Skeletal muscle tissue (tissue), 4 donors: ENCODE data around the gene HSPA9. TPM values are rescaled to one million over a fixed set of nuclear protein-coding genes. Genes with fewer than 3 reads are reported as not detected.

ENCODE experiments used
- H3K27ac ChIP-seq: one replicate; pipeline ENCODE4 v1.7.0; 2013; ENCODE audit warnings: mild to moderate bottlenecking, low read depth, low read length, inconsistent platforms
- H3K27me3 ChIP-seq, 3 donors: one replicate each; pipeline ENCODE4 v1.7.0; 2013; ENCODE audit warnings: low read length in 3 of 3; ENCODE audit not compliant: control insufficient read depth in 3 of 3, insufficient read depth in 3 of 3
- H3K36me3 ChIP-seq, 3 donors: one replicate each; pipeline ENCODE4 v1.7.0; 2013; ENCODE audit warnings: low read length in 3 of 3; ENCODE audit not compliant: control insufficient read depth in 3 of 3, insufficient read depth in 3 of 3
- H3K4me1 ChIP-seq, 3 donors: one replicate each; pipeline ENCODE4 v1.7.0; 2013; ENCODE audit warnings: low read length in 3 of 3, mild to moderate bottlenecking in 3 of 3; ENCODE audit not compliant: control insufficient read depth in 3 of 3, insufficient read depth in 3 of 3
- H3K4me3 ChIP-seq, 3 donors: one replicate each; pipeline ENCODE4 v1.7.0; 2013; ENCODE audit warnings: low read length in 3 of 3
- H3K9ac ChIP-seq, 3 donors: one replicate each; pipeline ENCODE4 v1.7.0; 2013; ENCODE audit warnings: low read length in 3 of 3, mild to moderate bottlenecking in 3 of 3, moderate library complexity in 2 of 3, low read depth in 1 of 3
- H3K9me3 ChIP-seq, 3 donors: one replicate each; pipeline ENCODE4 v1.7.0; 2013; ENCODE audit warnings: low read length in 3 of 3; ENCODE audit not compliant: control insufficient read depth in 3 of 3
- total RNA-seq: library from RNA; depleted of rRNA; stranded (reverse); fragments of >200 nt; gene quantifications from one replicate; pipeline ENCODE4 v1.2.3, GENCODE V29; 2014
- donor health status: Osteomylitis.

The HSPA9 gene
- total RNA-seq, 1 donor from 2014 or later, result 145 TPM

DNA sequence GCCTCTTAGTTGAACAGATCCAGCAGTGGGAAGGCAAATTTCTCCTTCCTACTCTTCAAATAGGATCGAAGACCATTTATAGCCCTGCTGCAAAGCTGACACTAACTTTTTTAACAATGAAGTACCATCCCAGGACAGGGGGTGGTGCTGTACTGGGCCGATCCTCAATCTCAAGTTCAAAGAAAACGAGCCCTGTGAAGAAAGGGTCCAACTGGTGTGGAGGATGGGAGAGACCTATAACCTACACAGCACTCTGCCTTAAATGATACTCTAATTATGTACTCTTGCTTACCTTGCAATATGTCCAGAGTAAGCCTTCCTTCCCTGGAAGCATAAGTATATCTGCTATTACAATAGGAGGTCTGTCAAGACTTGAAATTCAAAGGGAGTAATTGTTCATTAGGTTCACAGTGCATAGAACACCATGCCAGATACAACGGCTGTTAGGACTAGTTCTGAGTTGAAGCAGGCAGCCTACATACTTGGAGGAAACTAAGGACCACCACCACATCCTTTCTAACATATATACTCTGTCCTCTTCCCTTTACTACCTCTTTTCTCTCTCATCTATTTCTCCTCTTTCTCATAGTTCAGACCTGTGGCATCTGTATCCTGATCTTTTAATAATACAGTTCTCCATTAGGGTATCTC lies 38.4 kb downstream of the HSPA9 start:
- no peak overlapping the region for H3K4me3 ChIP-seq
- H3K9ac ChIP-seq, result peak overlapping the region in 1 of 3 donors; percentile 22
- no peak overlapping the region for H3K27ac ChIP-seq
- peaks cover 0 to 3% (median 0%) of the 10 kb centered on the region in 3 donors for H3K36me3 ChIP-seq
- no peaks in the 10 kb centered on the region for H3K27me3 ChIP-seq
- no peaks in the 10 kb centered on the region for H3K9me3 ChIP-seq
- peaks cover 28 to 59% (median 35%) of the 10 kb centered on the region in 3 donors for H3K4me1 ChIP-seq

- no peaks in the 10 kb centered on the region for H3K9me3 ChIP-seq
- H3K4me3 ChIP-seq, result no peak overlapping the region
- peaks cover 0 to 5% (median 0%) of the 10 kb centered on the region in 3 donors for H3K36me3 ChIP-seq
- no peak overlapping the region for H3K9ac ChIP-seq
- H3K27me3 ChIP-seq, result no peaks in the 10 kb centered on the region
- H3K4me1 ChIP-seq, result peaks cover 23 to 57% (median 29%) of the 10 kb centered on the region in 3 donors
- H3K27ac ChIP-seq, result no peak overlapping the region
These were observed 39.0 kb downstream of the HSPA9 start for GRCh38 chr5:138536215-138536614.

GRCh38 chr5:138533973-138534941 lies 40.9 kb downstream of the HSPA9 start:
- H3K27me3 ChIP-seq, result no peaks in the 10 kb centered on the region
- no peak overlapping the region for H3K4me3 ChIP-seq
- H3K9ac ChIP-seq, result peak overlapping the region in 1 of 3 donors; percentile 47
- H3K27ac ChIP-seq, result no peak overlapping the region
- H3K36me3 ChIP-seq, result peaks cover 0 to 5% (median 0%) of the 10 kb centered on the region in 3 donors
- no peaks in the 10 kb centered on the region for H3K9me3 ChIP-seq
- peaks cover 14 to 45% (median 19%) of the 10 kb centered on the region in 3 donors for H3K4me1 ChIP-seq

DNA sequence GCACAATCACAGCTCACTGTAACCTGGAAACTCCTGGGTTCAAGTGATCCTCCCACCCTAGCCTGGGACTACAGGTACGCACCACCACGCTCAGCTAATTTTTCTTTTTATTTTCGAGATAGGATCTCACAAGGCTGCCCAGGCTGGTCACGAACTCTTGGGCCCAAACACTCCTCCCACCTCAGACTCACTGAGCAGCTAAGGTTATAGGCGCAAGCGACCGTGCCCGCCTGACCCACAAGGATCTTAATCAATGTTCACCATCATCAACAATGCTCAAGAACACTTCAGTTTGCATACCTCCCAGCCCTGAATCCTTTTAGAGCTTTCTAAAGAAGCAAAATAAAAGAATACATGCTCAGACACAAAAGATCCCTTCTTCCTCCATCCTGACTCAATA lies 45.4 kb downstream of the HSPA9 start:
- Histone ChIP-seq H3K4me3 (no peak overlapping the region), H3K27me3 (no peaks in the 10 kb centered on the region), H3K36me3 (peaks cover 0 to 2% (median 0%) of the 10 kb centered on the region in 3 donors), H3K4me1 (peaks cover 10 to 25% (median 11%) of the 10 kb centered on the region in 3 donors), H3K9ac (no peak overlapping the region), H3K9me3 (no peaks in the 10 kb centered on the region), H3K27ac (no peak overlapping the region)

- H3K36me3 ChIP-seq, result peaks cover 0 to 2% (median 0%) of the 10 kb centered on the region in 3 donors
- H3K4me3 ChIP-seq, result no peak overlapping the region
- H3K27ac ChIP-seq, result no peak overlapping the region
- no peaks in the 10 kb centered on the region for H3K9me3 ChIP-seq
- peaks cover 5 to 18% (median 5%) of the 10 kb centered on the region in 3 donors for H3K4me1 ChIP-seq
- no peaks in the 10 kb centered on the region for H3K27me3 ChIP-seq
- H3K9ac ChIP-seq, result no peak overlapping the region
These were observed 46.3 kb downstream of the HSPA9 start for GRCh38 chr5:138528744-138529469.

DNA sequence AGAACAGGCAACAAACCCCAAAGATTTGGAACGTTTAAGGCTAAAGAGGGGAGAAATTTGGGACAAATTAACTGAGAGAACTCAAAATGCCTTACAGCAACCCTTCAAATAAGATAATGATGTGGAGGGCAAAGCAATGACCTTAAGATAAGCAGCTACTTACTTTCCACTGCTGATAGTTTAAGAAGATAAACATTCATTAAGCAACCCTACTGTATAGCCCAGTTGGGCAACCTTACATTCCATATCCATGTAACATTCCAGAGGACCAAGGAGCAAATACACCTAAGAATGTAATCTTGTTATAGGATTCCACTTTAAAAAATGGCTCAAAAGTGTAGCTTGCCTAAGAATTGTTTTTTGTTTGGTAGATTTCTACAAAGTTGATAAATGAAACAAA lies 47.0 kb downstream of the HSPA9 start:
- Histone ChIP-seq H3K9me3 (no peaks in the 10 kb centered on the region), H3K4me3 (no peak overlapping the region), H3K9ac (no peak overlapping the region), H3K36me3 (peaks cover 0 to 2% (median 0%) of the 10 kb centered on the region in 3 donors), H3K27ac (no peak overlapping the region), H3K27me3 (no peaks in the 10 kb centered on the region), H3K4me1 (peaks cover 2 to 15% (median 5%) of the 10 kb centered on the region in 3 donors)

DNA sequence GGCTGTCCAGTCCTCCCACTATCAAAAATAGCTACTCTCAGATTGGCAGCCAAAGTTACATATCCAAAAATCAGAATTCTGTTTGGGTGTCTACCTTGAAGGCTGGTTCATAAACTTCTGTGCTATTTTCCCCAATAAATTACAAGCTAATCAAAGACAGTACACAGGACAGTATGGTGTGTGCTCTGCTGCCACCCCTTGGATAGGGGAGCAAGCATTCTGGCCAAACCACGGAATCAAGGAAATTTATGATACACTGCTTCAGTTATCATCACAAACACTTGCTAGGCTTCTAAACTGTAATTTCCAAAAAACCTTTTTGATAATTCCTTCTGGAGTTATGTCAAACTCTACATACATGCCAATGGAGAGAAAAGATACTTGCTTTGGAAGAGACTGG lies 48.0 kb downstream of the HSPA9 start:
- no peaks in the 10 kb centered on the region for H3K27me3 ChIP-seq
- peaks cover 0 to 2% (median 0%) of the 10 kb centered on the region in 3 donors for H3K36me3 ChIP-seq
- H3K4me3 ChIP-seq, result no peak overlapping the region

DNA sequence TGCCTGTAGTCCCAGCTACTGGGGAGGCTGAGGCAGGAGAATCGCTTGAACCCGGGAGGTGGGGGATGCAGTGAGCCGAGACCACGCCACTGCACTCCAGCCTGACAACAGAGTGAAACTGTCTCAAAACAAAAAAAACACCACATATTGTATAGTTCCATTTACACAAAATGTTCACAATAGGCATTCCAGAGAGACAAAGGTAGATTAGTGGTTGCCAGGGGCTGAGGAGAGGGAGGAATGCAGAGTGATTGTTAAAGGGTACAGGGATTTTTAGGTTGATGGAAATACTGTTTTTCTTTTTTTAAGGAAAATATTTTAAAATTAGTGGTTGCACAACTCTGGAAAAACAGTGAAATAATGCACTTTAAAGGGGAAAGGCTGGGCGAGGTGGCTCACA lies 51.8 kb downstream of the HSPA9 start:
- Histone ChIP-seq H3K27me3 (no peaks in the 10 kb centered on the region), H3K9me3 (no peaks in the 10 kb centered on the region), H3K4me3 (no peak overlapping the region), H3K36me3 (peaks cover 0 to 6% (median 2%) of the 10 kb centered on the region in 3 donors), H3K4me1 (no peaks in the 10 kb centered on the region), H3K9ac (no peak overlapping the region), H3K27ac (no peak overlapping the region)

More for the DNA sequence above, 48.0 kb downstream of the HSPA9 start:
- peaks cover 2 to 12% (median 5%) of the 10 kb centered on the region in 3 donors for H3K4me1 ChIP-seq
- H3K9ac ChIP-seq, result peak overlapping the region in 1 of 3 donors; percentile 5
- no peak overlapping the region for H3K27ac ChIP-seq
- H3K9me3 ChIP-seq, result no peaks in the 10 kb centered on the region

- Histone ChIP-seq H3K27ac (no peak overlapping the region), H3K4me3 (no peak overlapping the region), H3K9ac (no peak overlapping the region), H3K4me1 (no peaks in the 10 kb centered on the region), H3K27me3 (no peaks in the 10 kb centered on the region), H3K36me3 (peaks cover 10 to 22% (median 21%) of the 10 kb centered on the region in 3 donors), H3K9me3 (no peaks in the 10 kb centered on the region)
These were observed 54.2 kb downstream of the HSPA9 start for GRCh38 chr5:138520971-138521370.
